ENCODE data around the gene RAB3C.

DNA sequence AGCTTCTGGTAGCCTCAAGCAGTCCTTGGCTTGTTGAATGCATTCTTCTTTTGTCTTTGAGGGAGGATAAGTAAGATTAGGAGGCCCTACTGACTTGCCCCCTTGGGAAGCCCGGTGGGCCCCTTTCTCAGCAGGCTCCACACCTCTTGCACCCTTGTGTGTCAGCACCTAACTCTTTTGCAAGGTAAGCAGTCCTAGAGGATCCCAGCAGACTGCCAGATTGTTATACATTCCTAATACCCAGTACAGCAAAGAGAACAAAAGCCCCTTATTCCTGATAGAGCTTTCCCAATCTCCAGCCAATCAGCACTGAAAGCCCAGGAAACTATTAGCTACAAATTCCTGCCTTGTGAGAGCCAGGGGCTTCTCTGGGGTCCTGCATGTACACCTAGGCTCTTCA lies 152.8 kb downstream of the RAB3C start:
- TF ChIP-seq EZH2 (optimal IDR thresholded peaks at IDR 0.05; ENCODE audit: low read depth, low read length) (no peak), CTCF (IDR thresholded peaks at IDR 0.05; ENCODE audit: low read length) (no peak), EZH2phosphoT487 (IDR thresholded peaks at IDR 0.05; ENCODE audit: low read length) (no peak)
